NCI-H2081 treated with DMSO at 0.1 percent for 48 hours (cell line): Measurements from ENCODE around the gene PRKCZ.

Experiments used
- DNase-seq: peaks from one replicate; lab custom pipeline; 2025; lab: John Stamatoyannopoulos, UW

Gene PRKCZ

GRCh38 chr1:2049718-2050431 is at the start of gene PRKCZ:
TSS of gene PRKCZ (plus strand) at chr1:2050411. CDS start at chr1:2050631, 220 bp downstream.
- peak; percentile 61 for DNase-seq

- no peak for DNase-seq
These were observed 49.8 kb upstream of the PRKCZ start for GRCh38 chr1:2000432-2000831.

GRCh38 chr1:2000850-2001249 is 49.4 kb upstream of the PRKCZ start:
- DNase-seq: no peak

GRCh38 chr1:2001773-2002411 is 48.3 kb upstream of the PRKCZ start:
- no peak for DNase-seq

- no peak for DNase-seq
These were observed 46.6 kb upstream of the PRKCZ start, which contains the start of gene CFAP74 for GRCh38 chr1:2003541-2004131. TSS of gene CFAP74 (minus strand) at chr1:2003786. CDS start at chr1:1990956, 12,830 bp downstream.

- no peak for DNase-seq
These were observed 45.4 kb upstream of the PRKCZ start for GRCh38 chr1:2004856-2005255.

GRCh38 chr1:2009101-2010053 is 40.8 kb upstream of the PRKCZ start:
- DNase-seq: no peak

- no peak for DNase-seq
These were observed 36.0 kb upstream of the PRKCZ start for GRCh38 chr1:2014181-2014580.

GRCh38 chr1:2014741-2015735 is 35.2 kb upstream of the PRKCZ start:
- no peak for DNase-seq

GRCh38 chr1:2016123-2016522 is 34.1 kb upstream of the PRKCZ start:
- DNase-seq: no peak

GRCh38 chr1:2018217-2019171 is 31.7 kb upstream of the PRKCZ start:
- no peak for DNase-seq

- DNase-seq: no peak
These were observed 31.1 kb upstream of the PRKCZ start, which contains the start of gene GABRD for GRCh38 chr1:2019172-2019543. TSS of gene GABRD (plus strand) at chr1:2019345. CDS start at chr1:2019424, 79 bp downstream.

- DNase-seq: no peak
These were observed 30.5 kb upstream of the PRKCZ start for GRCh38 chr1:2019571-2020309.

GRCh38 chr1:2020310-2020655 is 29.9 kb upstream of the PRKCZ start:
- DNase-seq: no peak

GRCh38 chr1:2021550-2021949 is 28.7 kb upstream of the PRKCZ start:
- no peak for DNase-seq

- no peak for DNase-seq
These were observed 28.0 kb upstream of the PRKCZ start for GRCh38 chr1:2022063-2022770.

- no peak for DNase-seq
These were observed 27.0 kb upstream of the PRKCZ start for GRCh38 chr1:2023187-2023586.

GRCh38 chr1:2024451-2024850 is 25.8 kb upstream of the PRKCZ start:
- DNase-seq: no peak
